CD4-positive, alpha-beta T cell treated with Interferon alpha-2 for 1 hour (primary cell): Measurements from ENCODE around the gene SMIM38.

Source experiments
- DNase-seq, 2 donors: peaks; one replicate each; pipeline ENCODE4 v3.0.0-alpha.2; 2020 to 2022

Gene SMIM38

DNA sequence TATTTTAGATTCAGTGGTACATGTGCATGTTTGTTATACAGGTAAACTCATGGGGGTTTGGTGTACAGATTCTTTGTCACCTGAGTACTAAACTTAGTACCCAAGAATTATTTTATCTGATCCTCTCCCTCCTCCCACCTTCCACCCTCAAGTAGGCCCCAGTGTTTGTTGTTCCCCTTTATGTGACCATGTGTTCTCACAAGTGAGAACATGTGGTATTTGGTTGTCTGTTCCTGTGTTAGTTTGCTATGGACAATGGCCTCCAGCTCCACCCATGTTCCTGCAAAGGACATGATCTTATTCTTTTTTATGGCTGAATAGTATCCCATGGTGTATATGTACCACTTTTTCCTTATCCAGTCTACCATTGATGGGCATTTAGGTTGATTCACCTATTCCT lies 6.8 kb downstream of the SMIM38 start:
- no peak for DNase-seq

- no peak for DNase-seq
These were observed 8.1 kb downstream of the SMIM38 start for GRCh38 chr11:69163842-69164241.

DNA sequence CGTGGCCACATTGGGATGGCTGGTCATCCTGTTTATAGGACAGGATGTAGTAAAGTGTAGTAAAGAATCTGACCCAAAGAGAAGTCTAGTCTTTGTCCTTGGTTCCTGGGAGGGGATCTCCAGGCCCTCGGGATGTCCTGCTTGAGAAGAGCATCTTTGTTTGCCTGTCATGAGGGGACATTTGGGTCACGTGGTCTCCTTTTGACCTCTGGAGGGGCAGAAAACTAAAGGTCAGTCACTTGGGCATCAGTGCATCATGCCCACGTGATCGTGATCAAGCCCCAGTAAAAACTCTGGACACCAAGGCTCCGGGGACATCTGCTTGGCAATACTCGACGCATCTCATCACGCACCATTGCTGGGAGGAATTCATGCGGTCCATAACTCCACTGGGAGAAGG lies 9.1 kb downstream of the SMIM38 start:
- no peak for DNase-seq

DNA sequence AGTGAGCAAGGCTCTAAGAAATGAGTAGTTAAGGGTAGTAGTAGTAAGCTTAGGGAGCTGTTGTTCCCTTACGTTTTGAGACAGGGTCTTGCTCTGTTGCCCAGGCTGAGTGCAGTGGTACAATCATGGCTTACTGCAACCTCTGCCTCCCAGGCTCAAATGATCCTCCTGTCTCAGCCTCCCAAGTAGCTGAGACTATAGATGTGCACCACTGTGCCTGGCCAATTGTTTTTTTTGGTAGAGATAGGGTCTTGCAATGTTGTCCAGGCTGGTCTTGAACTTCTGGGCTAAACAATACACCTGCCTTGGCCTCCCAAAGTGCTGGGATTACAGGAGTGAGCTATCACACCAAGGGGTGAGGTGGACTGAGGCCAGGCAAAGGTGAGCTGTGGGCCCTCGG lies 10.0 kb downstream of the SMIM38 start:
- no peak for DNase-seq

DNA sequence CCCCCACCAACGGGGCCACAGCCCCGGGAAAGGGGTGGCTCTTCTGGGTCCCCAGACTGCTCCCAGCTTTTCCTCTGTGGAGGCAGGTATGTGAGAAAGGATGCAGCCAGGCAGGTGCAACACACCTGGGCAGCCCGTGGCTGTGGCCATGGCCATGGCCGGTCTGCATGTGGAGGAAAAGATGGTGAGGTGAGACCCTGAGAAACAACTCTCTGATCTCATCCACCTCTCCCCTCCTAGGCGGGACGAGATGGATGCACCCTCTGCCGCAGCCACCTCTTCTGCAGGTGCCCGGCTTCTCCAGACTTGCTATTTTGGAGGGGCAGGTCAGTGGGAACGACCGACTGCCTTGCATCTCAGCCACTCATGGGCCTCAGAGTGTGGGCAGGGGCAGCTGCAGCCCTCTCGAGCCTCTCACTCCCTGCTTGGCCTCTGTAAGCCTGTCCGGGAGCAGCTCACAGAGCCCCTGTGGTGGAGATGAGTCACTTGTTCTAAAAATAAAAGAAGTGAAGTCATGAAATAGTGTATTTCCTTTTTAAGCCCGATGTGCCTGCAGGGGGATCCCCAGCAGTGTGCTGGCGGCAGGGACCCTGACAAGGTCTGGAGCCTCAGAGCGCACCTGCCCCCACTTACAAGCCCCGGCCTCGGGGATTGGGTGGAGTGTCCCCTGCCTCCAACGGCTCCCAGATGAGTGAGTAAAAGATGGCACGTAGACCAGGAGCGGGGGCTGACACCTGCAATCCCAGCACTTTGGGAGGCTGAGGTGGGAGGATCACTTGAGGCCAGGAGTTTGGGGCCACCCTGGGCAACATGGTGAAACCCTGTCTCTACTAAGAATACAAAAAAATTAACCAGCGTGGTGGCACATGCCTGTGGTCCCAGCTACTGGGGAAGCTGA lies 10.7 kb downstream of the SMIM38 start:
- no peak for DNase-seq

DNA sequence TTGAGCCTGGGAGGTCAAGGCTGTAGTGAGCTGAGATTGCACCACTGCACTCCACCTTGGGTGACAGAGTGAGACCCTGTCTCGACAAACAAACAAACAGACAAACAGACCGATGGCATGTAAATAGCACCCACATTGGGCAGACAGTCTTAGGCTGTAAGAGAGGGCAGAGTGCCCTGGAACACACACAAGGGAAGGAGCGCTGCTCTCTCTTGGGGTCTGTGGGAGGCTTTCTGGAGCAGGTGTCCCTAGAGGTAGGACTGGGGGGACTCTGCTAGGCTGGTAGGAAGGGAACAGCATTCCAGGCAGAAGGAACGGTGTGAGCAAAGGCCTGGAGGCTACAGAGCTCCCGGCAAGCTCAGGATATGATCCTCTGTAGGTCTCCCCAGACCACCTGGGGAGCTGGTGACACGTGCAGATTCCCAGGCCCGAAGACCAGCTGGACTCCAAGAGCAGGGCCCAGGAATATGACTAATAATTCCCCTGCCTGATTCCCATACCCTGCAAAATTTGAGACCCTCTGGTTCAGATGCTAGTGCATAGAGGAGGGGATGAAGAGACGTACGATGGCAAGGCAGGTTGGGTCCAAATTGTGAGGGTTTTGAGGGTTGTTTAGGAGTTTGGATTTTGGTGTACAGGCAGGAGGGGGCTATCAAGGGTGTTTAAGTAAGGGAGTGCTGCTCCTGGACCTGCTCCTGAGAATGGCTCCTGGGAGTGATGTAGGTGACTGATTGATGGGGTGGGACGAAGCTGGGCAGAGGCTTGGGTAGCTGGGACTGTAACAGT lies 11.6 kb downstream of the SMIM38 start:
- no peak for DNase-seq

- no peak for DNase-seq
These were observed 12.4 kb downstream of the SMIM38 start for GRCh38 chr11:69167916-69168691.

DNA sequence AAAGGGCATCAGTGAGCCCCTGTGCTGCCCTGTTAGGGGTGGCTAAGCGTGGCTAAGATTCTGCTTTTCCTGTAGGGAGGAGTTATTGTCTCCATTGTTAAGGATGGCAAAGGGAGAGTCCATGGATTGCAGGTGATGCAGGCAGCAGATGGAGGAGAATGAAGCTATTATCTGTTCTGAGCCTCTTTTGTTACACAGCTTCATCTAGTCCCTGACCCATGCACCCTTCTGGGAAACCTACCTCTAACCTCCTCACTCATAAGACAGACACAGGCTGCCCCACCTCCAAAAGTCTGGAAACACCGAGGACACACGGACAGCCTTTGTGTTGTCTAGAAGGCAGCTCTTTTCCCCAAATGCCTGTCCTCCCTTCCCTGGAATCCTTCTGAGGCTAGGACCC lies 13.7 kb downstream of the SMIM38 start:
- DNase-seq: no peak

GRCh38 chr11:69170704-69171103 lies 15.0 kb downstream of the SMIM38 start:
- no peak for DNase-seq

- DNase-seq: no peak
These were observed 15.9 kb downstream of the SMIM38 start for GRCh38 chr11:69171476-69172240.

DNA sequence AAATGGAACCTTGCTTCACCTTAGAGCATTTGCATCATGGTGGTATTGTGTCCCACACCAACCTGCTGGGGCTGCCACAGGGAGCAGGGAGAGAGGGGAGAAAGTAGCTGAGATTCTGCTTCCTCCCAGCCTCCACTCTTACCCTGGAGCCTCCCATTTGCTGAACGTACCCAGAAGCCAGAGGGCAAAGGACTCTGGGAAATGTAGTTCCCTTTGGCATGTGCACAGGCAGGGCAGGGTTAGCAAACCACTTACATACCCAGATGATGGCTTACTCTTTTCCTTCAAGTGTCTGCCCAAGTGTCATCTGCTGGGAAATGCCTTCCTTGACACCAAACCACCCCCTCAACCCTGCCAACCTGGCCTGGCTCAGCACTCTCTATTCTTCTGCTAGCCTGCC lies 16.9 kb downstream of the SMIM38 start:
- DNase-seq: no peak

GRCh38 chr11:69173331-69173730 lies 17.6 kb downstream of the SMIM38 start:
- no peak for DNase-seq

DNA sequence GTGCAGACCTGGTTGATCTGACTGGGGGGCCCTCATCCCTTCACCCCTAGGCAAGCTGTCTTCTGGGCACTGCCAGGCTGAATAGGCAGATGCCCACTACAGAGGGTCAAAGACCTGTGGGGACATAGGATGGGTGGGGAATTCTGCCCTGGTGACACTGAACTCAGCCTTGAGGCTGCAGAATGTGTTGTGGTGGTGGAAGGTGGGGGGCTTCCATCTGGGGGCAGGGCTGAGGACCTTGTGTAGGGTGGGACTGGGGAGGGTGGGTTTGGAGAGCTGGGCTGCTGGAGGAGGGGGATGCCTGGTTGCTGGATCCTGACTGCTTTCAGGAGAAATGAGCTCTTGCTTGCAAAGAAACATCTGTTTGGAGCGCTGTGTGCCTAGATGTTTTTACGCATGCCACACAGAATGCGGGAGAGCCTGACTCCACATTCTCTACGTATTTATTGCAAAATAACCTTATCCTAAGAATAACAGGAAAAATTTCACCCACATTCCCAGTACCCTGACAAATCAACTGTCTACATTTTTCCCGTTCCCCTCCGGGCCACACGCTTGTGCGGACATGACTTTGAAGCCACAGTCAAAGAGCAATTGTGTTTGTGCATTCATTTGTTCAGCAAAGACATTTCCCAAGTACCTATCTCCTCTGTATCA lies 18.3 kb downstream of the SMIM38 start:
- DNase-seq: no peak

- no peak for DNase-seq
These were observed 19.1 kb downstream of the SMIM38 start for GRCh38 chr11:69174841-69175240.

- DNase-seq: no peak
These were observed 23.2 kb downstream of the SMIM38 start for GRCh38 chr11:69178819-69179482.

- DNase-seq: no peak
These were observed 24.5 kb downstream of the SMIM38 start for GRCh38 chr11:69180226-69180625.

DNA sequence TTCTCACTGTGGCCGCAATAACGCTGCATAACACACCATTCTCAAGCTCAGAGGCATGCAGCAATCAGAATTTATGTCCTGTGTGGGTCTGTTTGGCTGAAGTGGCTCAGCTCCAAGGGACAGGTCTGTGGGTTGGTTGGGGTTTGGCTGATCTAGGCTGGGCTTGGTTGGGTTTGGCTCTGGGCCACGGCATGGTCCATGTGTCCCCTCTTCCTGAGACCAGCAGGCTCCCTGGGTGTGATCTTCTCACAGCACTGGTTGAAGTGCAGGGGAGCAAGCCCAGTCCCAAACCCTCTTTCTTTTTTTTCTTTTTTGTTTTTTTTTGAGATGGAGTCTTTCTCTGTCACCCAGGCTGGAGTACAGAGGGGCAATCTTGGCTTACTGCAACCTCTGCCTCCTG lies 25.0 kb downstream of the SMIM38 start:
- no peak for DNase-seq

DNA sequence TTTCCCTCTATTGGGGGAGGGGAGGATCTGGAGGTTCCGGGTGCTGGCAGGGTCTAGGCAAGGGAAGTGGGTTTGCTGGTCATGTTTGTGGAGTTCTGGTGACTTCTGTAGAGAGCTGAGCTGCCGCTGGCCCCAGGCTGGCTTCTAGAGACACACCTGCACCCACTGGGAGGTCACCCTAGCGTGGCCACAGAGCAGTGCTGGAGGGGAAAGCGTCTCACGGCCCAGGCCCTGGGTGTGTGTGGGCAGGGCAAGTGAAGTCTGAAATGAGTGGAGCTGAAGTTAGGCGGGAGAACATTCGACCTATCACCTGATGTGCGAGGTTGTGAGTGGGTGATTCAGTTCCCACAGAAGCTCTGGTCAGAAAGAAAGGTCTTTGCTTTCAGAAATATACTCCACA lies 27.9 kb downstream of the SMIM38 start:
- no peak for DNase-seq

- no peak for DNase-seq
These were observed 30.9 kb downstream of the SMIM38 start for GRCh38 chr11:69186316-69187260.

DNA sequence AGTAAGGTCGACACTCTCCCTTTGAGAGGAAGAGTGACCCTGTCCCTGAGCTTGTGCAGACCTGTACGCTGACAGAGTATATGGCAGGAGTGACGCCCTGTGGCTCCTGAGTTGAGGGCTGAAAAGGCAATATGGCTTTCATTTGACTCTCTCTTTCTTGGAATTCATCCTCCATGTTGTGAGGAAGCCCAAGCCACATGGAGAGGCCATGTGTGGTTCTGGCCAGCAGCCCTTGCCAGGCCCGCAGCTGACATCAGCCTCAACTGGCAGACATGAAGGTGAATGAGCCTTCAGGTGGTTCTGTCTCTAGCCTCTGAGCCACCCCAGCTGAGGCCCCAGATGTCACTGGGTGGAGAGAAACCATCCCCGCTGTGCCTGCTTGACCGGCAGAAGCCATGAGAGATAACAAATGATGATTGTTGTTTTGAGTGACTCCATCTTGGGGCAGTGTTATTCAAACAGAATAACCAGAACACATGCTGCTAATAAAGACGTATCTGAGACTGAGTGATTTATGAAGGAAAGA lies 31.9 kb downstream of the SMIM38 start:
- DNase-seq: no peak
